GM19239 (cell line): ENCODE measurements around the gene RELN.

Source experiments
- DNase-seq: peaks from one replicate; pipeline ENCODE4 v3.0.0; 2011; ENCODE audit warnings: low spot score; ENCODE audit not compliant: insufficient read length
- FAIRE-seq: peaks from 2 replicates; lab custom pipeline; 2011; peaks lifted over from hg19 to GRCh38; lab: Jason Lieb, UNC

Gene RELN

GRCh38 chr7:103702982-103703381, 286.5 kb downstream of the RELN start:
- FAIRE-seq (no peak), DNase-seq (no peak)

- no peak for DNase-seq
Measured at GRCh38 chr7:103702454-103702853, 287.0 kb downstream of the RELN start.

GRCh38 chr7:103699032-103699431, 290.4 kb downstream of the RELN start:
- FAIRE-seq = no peak
- DNase-seq = no peak

More at GRCh38 chr7:103702454-103702853, 287.0 kb downstream of the RELN start:
- no peak for FAIRE-seq

- DNase-seq (no peak), FAIRE-seq (no peak)
Measured at GRCh38 chr7:103698064-103698463, 291.4 kb downstream of the RELN start.

GRCh38 chr7:103695521-103695920, 293.9 kb downstream of the RELN start:
- DNase-seq (no peak), FAIRE-seq (no peak)

GRCh38 chr7:103694304-103694703, 295.2 kb downstream of the RELN start:
- no peak for FAIRE-seq
- no peak for DNase-seq

GRCh38 chr7:103691291-103691690, 298.2 kb downstream of the RELN start:
- DNase-seq = no peak
- no peak for FAIRE-seq

- no peak for FAIRE-seq
- no peak for DNase-seq
Measured at GRCh38 chr7:103690242-103690974, 299.1 kb downstream of the RELN start.

- FAIRE-seq = no peak
Measured at GRCh38 chr7:103689255-103689654, 300.2 kb downstream of the RELN start.

GRCh38 chr7:103687951-103688350, 301.5 kb downstream of the RELN start:
- DNase-seq = no peak
- no peak for FAIRE-seq

More at GRCh38 chr7:103689255-103689654, 300.2 kb downstream of the RELN start:
- DNase-seq = no peak

- DNase-seq = no peak
- FAIRE-seq = no peak
Measured at GRCh38 chr7:103687272-103687671, 302.2 kb downstream of the RELN start.

GRCh38 chr7:103686763-103687162, 302.7 kb downstream of the RELN start:
- FAIRE-seq (no peak), DNase-seq (no peak)

- FAIRE-seq (no peak), DNase-seq (no peak)
Measured at GRCh38 chr7:103686064-103686463, 303.4 kb downstream of the RELN start.

GRCh38 chr7:103685646-103686045, 303.8 kb downstream of the RELN start:
- FAIRE-seq = no peak
- DNase-seq = no peak

- no peak for DNase-seq
- FAIRE-seq = no peak
Measured at GRCh38 chr7:103683348-103683747, 306.1 kb downstream of the RELN start.

- FAIRE-seq = no peak
Measured at GRCh38 chr7:103680161-103681144, 309.0 kb downstream of the RELN start.

GRCh38 chr7:103679151-103680132, 310.0 kb downstream of the RELN start:
- no peak for FAIRE-seq
- DNase-seq = no peak

More at GRCh38 chr7:103680161-103681144, 309.0 kb downstream of the RELN start:
- no peak for DNase-seq

- FAIRE-seq (no peak), DNase-seq (no peak)
Measured at GRCh38 chr7:103668279-103668941, 321.0 kb downstream of the RELN start.

GRCh38 chr7:103666326-103666725, 323.1 kb downstream of the RELN start:
- no peak for DNase-seq
- FAIRE-seq = no peak
